Ecto neural progenitor cell (in vitro differentiated cells): ENCODE results near the gene DLG1.
"Not testable (repeated sequence)": the region's sequence is repeated elsewhere in the genome, so short reads cannot be mapped to it uniquely, and the experiment has no call there.

ENCODE experiments used
- DNase-seq: peaks from one replicate; pipeline ENCODE4 v3.0.0-alpha.2; 2018; ENCODE audit warnings: low spot score

Gene DLG1

DNA sequence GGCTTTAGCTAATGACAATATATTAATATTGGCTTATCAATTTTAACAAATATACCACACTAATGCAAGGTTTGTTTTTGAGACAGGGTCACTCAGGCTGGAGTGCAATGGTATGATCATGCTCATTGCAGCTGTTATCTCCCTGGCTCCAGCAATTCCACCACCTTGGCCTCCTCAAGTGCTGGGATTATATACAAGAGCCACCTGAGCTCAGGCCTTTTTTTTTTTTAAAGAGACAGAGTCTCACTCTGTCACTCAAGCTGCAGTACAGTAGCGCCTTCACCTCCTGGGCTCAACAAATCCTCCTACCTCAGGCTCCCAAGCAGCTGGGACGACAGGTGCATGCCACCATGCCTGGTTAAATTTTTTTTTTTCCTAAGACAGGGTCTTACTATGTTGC, 11.7 kb downstream of the DLG1 start:
- no peak for DNase-seq

DNA sequence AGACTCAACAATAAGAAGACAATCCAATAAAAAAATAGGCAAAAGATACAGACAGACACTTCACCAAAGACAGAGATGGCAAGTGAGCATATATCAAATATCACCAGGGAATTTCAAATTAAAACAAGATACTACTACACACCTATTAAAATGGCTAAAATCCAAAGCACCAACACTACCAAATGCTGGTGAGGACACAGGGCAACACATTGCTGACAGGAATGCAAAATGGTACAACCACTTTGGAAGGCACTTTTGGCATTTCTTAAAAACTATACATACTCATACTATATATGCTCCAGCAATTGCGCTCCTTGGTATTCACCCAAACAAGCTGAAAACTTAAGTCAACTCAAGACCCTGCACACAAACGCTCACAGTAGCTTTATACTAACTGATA, 12.9 kb downstream of the DLG1 start:
- DNase-seq = no peak

DNA sequence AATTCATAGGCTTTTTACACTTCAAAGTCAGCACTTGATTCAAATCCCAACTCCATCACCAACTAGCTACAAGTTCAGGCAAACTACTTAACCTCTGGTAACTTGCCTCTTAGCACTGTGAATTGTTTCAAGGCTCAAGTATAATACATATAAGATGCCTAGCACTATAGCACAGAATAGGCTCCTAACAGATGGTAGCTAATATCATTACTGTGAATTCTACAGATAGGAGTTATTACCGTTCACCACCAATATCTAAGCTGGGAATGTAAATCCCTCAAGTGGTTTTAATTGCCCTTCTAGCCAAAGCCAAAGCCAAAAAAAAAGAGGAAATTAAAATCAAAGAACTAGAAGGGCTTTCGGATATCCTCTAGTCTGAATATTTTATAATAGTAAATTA, 15.4 kb downstream of the DLG1 start:
- no peak for DNase-seq

DNA sequence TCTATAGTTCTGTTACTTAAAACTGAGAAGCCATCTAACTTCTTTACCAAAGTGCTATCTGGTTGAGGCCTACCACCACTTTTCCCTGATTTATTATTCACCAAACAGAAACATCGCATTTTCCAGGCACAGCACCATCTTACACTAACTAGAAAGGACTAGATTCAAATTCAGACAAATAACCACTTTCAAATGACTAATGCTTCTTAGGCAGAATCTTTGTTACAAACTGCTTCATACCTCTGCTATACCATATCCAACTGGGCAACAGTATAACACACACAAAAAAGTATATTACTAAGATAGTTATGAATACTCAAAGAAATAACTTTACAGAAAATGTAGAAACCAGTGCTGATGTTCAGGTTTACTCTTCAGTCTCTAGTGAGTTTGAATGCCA, 16.6 kb downstream of the DLG1 start:
- DNase-seq = no peak

DNA sequence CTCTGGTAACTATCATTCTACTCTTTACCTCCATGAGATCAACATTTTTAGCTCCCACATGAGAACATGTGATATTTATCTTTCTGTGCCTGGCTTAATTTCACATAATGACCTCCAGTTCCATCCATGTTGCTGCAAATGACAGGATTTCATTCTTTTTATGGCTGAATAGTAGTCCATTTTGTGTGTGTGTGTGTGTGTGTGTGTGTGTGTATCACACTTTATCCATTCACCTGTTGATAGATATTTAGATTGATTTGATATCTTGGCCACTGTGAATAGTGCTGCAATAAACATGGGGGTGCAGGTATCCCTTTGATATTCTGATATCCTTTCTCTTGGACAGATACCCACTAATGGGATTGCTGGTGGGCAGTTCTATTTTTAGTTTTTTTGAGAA, 18.3 kb downstream of the DLG1 start:
- no peak for DNase-seq

DNA sequence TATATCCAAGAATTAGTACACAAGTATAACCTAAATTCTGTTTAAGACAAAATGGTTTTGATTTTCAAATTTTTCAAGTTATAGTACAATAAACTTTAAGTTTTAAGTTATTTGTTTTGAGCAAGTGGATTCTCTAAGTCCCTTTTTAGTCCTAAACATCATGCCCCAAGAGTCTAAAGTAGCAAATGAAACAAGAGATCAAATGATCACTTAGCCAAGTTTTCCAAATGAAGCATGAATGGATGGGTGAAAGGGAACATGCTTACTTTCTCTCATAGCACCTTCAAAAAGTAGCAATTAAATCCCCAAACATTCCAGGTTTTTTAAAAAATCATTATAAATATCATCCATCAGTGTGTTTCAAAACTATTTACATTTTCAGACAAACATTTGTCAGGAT, 19.5 kb downstream of the DLG1 start:
- no peak for DNase-seq

DNA sequence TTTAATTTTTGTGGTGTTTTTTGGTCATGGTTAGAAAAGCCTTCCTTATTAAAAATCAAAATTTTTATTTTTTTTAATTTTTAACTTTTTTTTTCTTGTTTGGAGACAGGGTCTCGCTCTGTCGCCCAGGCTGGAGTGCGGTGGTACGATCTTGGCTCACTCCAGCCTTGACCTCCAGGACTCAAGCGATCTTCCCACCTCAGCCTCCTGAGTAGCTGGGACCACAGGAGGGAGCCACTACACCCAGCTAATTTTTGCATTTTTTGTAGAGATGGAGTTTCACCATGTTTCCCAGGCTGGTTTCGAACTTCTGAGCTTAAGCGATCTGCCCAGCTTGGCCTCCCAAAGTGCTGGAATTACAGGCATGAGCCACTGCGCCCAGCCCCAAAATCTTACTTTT, 21.6 kb downstream of the DLG1 start:
- not testable (repeated sequence) for DNase-seq

DNA sequence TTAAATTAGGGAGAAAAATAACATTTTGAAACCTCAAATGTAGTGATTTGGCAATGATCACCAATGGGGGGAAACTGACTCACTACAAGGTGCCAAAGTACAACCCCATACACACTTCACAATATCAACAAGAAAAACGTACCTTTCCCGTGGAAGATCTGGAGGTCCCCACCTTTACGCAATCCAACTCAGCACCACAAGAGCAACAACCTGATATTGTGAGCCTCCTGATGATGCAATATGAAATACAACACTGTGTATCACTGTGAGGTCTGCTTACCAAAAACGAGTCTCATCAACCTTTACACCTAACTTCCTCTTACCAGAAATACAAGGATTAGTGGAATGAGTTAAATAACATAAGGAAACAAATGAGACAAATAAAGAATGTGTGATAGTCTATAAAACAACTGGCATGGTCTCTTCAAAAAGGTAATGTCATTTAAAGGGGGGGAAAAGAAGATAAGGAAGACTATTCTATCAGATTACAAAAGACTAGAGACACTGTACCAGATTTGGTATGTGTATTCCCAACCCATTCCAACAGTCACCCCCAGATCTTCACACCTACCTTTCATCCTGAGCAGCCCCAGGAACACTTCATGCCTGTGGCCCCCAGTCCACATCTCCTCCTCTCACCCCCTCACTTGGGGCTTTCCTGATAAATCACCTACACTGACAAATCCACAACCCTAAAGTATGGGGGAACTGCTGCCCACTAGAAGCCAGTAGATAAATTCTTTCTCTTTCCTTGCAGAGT, 27.7 kb downstream of the DLG1 start:
- DNase-seq = no peak

DNA sequence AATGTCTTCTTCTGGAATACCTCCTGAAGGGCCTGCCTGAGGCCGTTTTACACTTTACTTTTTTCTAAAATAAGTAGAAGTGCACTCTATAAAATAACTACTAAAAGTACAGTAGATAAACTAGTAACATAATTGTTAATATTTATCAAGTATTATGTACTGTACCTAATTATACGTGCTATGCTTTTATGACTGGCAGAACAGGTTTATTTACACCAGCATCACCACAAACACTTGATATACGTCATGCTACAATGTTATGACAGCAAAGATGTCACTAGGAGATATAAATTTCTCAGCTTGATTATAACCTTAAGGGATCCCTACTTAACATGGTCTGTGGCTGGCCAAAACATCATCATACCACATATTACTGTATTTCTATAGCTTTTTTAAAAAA, 29.4 kb downstream of the DLG1 start:
- no peak for DNase-seq

DNA sequence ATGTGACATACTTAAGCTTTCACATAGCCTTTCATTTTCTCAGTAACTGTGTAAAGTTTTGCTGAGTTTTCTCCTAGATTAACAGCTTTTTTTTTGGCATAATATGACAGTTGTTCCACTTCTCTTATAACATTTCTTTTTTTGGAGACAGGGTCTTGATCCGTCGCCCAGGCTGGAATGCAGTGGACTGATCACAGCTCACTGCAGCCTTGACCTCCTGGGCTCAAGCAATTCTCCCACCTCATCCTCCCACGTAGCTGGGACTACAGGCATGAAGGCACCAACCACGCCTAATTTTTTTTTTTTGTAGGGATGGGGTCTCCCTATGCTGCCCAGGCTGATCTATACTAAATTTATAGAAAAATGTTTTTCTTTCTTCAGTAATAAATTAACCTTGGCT, 30.1 kb downstream of the DLG1 start:
- no peak for DNase-seq

DNA sequence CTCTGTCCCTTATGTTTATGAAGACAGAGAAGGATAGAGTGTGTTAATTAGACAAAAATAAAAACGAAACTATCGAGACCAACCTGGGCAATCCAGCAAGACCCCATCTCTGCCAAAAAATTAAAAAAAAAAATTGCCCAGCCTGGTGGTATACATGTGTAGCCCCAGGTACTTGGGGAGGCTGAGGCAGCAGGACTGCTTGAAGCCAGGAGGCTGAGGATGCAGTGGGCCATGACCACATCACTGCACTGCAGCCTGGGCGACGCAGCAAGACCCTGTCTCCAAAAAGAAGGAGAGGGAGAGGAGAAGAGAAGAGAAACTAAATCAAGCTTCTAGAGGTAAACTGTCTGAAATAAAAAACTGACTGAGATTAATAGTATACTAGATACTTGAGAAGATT, 32.1 kb downstream of the DLG1 start:
- no peak for DNase-seq

DNA sequence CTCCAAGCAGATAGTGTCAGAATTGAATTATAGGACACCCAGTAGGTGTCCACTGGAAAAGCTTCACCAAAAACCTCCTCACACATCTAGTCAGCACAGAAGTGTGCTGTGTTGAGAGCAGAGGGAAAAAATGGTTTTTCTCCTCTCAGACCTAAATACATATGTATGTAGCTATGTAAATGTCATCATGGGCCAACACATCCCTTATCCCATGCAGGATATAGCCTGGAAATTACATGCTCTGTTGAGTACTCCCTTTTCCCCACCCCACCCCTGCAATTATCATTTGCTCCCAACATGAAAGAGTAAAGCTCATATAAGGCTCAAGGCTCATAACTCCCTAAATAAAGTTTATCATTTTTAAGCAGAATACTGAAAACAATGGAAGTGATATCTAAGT, 35.7 kb downstream of the DLG1 start:
- DNase-seq = no peak

DNA sequence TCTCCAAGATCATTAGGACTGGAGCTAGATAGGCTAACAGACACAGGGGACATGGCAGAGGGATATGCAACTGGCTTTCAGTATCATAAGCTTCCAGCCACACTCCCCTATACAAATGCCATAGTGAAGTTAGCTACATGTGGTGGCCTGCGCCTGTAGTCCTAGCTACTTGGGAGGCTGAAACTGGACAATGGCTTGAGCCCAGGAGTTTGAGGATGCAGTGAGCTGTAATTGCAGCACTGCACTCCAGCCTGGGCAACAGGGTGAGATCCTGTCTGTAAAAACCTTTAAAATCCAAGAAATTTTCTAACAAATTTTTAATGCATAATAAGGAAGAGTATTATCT, 37.3 kb downstream of the DLG1 start:
- DNase-seq = no peak

DNA sequence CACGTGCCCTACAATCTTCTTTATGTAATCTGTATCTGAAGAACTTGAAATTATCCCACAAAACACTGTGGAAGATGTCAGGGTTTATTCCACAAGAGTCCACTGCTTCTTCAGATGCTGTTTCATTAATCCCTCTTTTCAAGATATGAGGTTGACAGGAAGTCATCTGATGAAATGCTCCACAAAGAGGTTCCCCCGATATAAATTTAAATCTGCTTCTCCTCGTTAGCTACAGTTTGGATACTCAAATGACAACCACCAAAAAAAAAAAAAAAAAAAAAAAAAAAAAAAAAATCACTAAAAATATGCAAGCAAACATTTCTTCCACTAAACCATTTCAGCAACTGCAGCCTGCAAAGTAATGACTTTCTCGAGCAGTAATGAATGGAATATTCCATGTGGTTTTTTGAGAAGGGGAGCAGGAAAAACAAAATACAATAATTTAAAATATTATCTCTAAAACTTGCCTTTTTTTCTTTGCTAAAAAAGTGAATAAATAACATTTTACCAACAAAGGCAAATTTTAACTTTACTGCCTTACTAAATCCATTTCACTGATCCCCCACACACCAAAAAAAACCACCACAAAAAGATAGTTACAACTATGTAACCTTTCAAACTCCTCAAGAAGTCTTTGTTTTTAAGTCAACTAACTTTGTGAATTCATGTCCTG, 37.8 kb downstream of the DLG1 start:
- no peak for DNase-seq

DNA sequence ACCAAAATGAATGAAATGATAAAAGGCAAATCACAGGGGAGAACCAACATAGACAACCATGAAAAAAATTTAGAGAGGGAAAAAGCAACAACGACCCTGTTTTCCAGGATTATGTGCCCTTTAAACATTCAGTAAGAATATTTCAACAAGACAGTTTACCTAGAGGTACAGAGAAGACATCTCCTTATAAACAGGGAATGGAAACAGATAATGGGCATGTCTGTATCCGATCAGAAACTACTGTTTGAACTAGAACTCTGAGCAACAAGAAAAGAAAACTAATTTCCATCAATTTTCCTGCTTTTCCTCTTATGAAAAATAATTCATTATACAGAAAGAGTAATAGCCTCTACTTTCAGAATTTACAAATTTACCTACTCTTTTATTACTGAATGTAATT, 39.3 kb downstream of the DLG1 start:
- no peak for DNase-seq

DNA sequence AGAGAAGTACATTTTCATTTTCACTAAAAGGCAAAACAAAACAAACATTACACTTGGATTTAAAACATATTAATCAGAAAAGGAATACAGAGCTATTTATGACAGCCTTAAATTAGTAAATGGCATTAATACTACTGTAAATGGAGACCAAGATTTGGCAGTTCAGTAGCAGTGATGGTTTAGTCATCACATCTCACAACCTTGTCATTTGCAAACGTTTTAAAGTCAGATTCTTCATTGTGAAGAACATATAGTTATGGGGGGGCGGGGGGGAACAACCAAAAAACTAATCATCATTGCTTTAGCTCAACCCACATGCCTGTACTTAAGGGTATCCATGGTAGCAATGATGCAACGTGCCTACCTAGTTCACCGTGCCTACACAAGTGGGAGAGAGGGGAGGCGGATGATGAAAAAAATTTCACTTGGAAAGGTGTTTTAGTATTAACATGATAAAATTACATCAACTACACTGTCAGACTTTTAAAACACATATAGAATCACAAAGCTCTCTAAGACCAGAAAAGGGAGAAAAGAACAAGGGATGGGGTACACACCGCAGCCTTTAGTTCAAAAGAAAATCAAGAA, 40.1 kb downstream of the DLG1 start:
- no peak for DNase-seq

DNA sequence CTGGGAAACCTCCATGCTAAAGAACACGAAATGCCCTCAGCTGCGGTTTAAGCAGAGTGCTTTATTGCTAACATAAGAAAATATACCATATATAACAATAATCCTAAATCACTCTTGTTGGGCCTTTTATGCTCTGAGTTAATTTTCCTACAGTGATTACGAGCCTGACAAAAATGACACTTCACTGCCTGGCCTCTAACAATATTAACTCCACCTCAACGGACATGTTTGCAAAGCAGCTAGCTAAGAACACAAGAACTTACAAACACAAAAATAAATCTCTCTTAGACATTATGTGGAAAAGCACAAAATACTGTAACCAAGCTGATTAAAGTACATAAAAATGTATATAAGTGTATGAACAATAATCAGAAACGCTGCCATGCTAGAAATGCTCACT, 40.7 kb downstream of the DLG1 start:
- no peak for DNase-seq

DNA sequence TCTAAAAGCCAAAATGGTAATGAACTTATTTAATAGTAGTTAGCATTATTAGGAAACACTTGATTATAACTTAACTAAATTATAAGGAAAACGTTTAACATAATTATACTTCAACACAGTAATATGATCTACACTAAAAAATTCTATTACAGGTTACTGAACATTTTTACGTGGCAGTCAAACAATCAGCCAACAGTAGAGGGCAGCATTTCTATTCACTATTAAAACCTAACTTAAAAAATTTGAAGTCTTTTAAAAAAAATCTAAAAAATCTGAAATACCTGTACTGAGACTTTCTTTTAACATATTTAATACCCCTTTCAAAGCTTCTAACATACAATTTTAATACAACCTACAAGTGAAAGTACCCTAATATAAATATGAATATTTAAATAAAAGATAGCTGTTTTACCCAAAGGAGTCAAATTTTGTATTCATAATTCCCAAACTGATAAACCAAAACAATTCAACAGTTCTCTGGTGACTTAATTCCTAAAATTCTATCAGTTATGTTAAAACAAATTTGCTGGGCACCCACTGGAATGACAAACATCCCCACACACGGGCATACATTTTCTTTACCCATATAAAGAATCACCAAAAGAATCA, 41.5 kb downstream of the DLG1 start:
- DNase-seq = no peak

DNA sequence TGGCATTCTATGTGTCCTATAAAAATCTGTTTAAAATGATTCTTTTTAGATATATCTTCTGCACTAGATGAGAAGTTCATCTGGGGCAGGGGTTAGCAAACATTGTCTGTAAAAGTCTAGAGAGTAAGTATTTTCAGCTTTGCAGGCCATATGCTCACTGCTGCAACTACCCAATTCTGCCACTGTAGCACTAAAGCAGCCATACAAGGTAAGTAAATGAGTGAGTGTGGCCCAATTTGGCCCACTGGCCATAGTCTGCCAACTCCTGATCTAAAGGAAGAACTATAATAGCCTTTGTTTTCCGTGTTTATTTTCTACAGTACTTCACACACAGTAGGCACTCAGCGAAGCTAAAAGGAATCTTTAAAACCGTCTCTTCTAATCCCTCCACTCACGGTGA, 42.3 kb downstream of the DLG1 start:
- DNase-seq = no peak

DNA sequence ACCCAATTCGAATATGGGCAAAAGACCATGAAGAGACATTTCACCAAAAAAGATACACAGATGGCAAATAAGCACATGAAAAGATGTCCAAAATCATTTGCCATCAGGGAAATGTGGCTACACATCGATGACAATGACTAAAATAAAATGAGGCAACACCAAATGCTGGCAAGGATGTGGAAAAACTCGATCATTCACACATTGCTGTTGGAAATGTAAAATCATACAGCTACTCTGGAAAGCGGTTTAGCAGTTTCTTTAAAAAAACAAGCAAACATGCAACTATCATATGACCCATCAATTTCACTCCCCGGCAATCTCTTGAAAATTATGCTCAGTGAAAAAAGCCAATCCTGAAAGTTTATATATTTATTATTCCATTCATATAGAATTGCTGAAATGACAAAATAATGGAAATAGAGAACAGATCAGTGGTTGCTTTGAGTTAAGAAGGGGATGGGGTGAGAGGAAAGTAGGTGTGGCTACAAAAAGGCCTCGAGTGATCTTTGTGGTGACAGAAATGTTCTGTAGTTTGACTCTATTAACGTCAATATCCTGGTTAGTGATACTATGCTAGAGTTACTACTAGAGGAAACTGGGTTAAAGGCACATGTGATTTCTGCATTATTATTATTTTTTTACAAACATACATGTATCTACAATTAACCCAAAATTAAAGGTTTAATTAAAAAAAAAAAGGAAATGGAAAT, 45.0 kb downstream of the DLG1 start:
- DNase-seq = no peak

DNA sequence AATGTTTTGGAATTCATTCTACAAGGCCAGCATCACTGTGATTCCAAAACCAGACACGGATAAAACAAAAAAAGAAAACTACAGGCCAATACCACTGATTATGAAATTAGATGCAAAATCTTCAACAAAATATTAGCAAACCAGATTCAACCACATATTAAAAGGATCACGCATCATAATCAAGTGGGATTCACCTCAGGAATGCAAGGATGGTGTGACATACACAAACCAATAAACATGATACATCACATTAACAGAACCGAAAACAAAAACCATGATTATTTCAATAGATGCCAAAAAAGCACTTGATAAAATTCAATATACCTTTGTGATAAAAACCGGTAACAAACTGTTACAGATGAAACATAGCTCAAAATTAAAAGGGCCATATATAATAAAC, 48.9 kb downstream of the DLG1 start:
- no peak for DNase-seq

DNA sequence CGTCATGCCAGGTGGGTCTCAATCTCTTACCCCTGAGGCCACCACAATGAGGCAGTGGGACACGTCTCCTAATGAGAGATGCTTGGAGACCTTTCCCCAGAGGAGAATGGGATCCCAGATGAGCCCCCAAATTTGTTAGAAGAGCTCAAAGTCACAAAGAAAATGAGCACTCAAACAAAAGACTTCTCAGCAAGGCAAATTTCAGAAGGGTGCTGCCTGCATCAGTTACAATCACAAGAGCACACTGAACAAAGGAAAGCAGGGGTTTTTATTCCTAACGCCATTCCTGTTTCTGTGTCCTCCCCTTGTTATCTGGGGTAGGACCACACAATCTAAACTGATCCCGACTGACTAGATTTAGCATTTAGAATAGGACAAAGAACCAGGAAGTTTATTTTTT, 50.1 kb downstream of the DLG1 start:
- DNase-seq = no peak

DNA sequence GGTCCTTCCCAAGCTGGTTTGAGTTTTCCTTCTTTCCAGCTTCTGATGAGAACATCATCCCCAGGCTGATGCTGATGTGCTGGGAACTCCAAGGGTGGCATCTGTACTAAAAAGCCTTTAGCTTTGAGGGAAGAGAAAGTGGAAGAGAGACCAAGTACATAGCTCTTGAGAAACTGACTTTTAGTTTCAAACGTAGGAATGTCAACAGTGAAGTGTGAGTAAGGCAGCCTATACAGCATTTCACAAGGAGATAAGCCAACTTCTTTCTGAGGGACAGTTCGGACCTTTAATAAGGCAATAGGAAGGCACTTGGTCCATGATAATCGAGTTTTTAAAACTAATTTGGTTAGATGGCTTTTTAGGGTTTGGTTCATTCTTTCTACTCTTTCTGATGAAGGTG, 53.7 kb downstream of the DLG1 start:
- no peak for DNase-seq
